Pulmonary artery endothelial cell (primary cell): ENCODE data around the gene LRRTM4. TPM values are rescaled to one million over a fixed set of nuclear protein-coding genes. Genes with fewer than 3 reads are reported as not detected.
A peak's percentile ranks its signal among the peaks of the same experiment; 100 is the strongest.
"Not testable (repeated sequence)": the region's sequence is repeated elsewhere in the genome, so short reads cannot be mapped to it uniquely, and the experiment has no call there.

Source experiments
- DNase-seq: peaks from one replicate; pipeline ENCODE4 v3.0.0-alpha.2; 2011; ENCODE audit warnings: low read depth, low spot score
- total RNA-seq: library from RNA; depleted of rRNA; stranded (reverse); fragments of >200 nt; gene quantifications from 2 replicates; pipeline ENCODE4 v1.2.3, GENCODE V29; 2014

Gene LRRTM4
- total RNA-seq, 1 donor from 2014 or later, result not detected

DNA sequence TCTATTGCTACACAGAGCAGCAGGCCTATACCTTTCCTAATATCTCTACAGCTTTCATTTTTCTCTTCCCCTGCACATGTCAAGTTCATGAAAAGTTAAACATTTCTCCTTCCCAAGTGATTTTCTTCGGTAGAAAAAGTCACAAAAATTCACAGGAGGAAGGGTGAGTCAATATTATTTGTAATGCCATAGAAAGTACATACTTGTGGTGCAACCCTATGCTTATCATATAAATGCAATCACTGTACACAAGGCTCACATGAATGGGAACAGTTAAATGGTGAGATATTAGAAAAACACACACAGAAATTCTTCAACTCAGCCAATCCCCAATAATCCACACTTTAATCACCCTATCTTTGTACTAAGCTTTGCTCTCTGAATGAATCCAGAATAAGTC is 651.6 kb downstream of the LRRTM4 start:
- DNase-seq, result no peak

DNA sequence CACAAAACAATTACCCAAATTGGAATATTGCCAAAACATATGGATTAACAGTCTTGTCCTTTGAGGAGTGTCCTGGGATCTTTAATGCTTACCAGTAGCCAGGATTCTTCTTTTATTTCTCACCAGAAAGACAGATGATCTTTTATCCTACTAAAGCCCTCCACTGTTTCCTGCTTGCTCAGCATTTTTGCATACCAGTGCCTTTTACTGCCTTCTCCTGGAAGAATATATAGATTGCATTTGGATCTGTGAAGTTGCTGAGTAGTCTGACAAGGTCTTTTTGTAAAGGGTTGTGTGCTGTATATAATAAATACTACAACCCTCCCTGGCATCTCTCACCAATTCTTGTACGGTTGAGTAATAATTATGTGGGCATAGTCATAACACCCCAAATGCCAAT is 652.2 kb downstream of the LRRTM4 start:
- no peak for DNase-seq

DNA sequence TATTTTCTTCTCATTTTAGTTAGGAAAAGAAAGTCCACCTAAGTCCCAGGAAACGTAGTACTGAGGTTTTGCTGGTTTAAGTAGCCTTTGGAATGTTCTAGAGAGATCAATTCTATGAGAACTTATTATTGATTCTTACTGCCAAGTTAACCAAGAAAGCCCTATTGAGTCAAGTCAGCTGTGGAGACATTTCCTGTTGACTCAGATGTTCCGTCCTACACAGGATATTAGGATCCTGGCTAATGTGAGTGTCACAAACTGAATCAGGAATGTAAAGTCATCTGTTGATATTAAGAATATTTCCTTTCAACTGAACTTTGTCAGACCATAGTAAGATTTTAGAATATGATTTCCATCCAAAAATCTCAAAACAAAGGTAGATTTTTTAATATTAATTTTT is 654.3 kb downstream of the LRRTM4 start:
- peak; percentile 24 for DNase-seq

DNA sequence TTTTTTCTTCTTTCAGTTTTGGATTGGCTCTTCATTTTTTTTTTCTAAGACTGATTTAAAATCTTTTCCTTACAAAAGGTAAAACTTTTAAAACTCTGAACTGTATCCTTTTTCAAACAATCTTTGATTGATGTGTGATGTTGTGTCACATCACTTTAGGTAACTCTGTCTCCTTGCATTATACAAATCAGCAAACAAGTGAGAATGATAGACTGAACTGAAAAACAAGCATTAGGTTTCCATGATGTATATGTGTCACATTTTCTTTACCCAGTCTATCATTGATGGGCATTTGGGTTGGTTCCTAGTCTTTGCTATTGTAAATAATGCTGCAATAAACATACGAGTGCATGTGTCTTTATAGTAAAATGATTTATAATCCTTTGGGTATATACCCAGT is 655.7 kb downstream of the LRRTM4 start:
- no peak for DNase-seq

DNA sequence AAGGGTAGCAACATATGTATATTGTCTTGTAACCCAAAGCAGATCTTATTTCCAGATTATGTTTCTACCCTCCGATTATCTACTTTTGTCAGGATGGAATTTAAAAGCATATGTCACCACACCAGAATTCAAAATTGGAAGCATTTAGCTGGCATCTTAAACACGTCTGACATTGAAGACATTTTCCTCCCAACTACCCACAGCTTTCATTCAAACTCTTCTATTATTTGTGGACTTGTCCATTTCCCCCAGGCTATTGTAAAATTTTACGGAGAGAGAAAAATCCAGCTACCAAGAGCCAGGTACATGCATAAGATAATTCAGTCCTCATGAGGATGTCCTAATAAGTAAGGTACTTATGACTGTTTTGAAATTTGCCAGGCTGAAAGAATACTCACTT is 659.3 kb downstream of the LRRTM4 start:
- DNase-seq, result no peak

DNA sequence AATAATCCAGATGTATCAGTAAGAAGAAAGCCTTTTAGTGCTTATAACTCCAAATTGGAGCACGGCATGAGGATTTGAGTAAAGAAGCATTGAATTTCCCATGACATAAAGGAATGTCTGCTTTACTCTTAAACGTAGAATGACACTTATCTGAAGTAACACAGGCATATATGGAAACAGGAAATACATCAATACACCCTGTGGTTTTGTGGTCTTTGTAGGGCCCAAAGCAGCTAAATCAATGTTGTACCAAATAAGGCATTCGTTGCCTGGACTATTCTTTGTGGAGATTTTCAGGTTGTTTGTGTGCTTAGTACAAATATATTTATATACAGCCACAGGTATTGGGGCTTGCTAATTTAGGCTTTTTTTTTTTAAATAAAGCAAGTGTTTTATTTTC is 660.5 kb downstream of the LRRTM4 start:
- no peak for DNase-seq

DNA sequence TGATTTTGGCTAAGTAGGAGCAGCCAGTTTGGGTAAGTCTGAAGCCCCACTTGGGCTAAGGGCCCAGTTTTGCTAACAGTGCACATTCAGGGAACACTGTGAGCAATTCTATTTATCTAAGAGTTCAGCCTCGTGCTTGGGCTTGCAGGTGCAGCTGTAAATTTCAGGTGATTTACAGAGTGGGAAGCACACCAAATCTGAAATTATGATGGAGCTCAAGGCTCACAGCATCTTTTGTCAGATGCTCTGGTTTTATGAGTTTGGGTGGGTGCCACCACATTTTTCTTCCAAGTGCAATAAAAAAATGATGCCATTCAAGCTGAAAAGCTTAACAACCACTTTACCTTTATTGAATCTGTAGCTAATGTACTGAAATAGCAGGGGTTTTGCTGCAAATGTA is 671.2 kb downstream of the LRRTM4 start:
- DNase-seq, result no peak

DNA sequence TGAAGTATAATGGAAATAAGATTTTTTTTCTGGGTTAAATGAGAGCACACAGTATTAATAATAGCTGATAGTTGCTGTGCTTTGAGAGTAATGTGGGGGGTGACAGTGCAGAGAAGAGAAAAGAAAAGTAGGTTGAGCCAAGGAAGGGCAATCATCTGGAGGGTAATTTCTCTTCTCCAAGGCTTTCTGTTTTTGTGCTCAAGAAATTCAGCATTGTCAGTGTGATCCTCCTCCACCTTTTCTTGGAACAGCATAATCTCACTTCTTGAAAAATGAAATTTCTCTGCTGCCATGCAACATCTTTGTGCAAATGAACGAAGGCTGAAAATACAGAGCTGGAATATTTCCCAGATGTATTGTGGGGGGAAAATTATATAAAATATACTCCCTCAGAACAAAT is 673.1 kb downstream of the LRRTM4 start:
- no peak for DNase-seq

DNA sequence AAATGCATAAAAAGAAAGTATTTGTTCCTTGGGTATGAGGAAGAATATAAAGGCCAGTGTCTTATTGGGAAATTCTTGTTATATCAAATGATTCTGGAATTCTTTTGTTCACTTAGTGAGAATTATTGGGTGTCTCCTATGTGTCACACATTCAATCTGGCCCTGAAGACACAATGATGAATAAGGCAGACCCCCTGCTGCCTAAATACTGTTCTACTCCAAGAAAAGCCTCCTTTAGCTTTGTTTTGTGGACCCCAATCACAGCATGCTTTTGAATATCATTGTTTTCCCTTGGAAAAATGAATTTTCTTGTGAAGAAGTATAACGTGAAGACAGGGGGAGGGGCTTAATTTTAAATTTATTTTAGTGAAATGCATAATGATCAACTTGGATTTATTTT is 682.4 kb downstream of the LRRTM4 start:
- no peak for DNase-seq

DNA sequence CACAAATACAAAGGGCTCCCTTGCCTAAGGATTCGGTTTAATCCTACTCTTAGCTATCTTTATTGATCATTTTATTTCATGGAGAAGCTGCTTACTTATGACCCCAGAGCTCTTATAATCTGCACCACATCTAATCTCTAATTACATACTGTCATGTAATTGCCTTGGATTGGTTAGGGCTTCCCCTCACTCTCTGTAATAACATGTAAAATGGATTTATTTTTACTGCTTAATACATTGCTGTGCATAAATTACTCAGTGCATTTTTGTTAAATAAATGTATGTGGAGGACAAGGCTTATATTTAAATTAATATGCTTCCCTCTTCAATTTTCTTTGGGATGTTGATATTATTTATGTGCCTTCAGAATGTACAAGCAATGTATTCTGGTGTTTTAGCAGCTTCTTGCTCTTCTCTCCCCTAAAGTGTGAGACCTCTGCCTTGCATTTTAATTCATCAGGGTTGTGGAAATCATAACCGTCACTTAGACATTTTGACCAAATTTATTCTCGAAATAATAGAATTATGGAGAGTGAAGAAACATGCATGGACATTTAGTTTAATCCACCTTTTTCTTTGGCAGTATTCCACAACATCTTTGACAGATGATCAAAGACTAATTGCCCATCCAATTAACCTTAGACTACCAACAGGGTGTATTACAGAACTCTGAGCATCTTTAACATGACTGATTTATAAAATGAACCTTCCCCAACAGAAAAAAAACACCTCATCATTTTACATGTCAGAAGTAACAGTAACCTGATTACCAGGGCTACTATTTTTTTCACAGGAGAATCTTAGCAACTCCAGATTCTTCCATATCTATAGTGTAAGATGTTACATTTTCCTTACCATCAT is 692.6 kb downstream of the LRRTM4 start:
- no peak for DNase-seq

DNA sequence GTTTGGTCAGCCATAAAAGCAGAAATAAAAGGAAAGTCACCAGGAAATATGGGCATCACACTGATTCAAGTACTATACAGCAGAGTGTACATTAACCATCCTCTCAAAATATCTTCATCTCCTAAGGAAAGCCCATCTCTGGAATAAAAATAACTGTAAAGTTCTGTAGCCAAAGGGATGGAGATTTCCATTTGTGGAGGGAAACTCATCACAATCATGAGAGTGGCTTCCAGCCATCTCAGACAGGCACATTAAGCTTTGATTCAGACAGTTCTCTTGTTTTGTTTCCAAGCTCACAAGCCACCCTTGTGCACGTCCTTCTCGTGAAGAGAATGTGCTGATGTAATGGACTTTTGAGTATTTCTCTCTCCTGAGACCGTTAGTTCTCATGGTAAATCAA is 695.5 kb downstream of the LRRTM4 start:
- no peak for DNase-seq

DNA sequence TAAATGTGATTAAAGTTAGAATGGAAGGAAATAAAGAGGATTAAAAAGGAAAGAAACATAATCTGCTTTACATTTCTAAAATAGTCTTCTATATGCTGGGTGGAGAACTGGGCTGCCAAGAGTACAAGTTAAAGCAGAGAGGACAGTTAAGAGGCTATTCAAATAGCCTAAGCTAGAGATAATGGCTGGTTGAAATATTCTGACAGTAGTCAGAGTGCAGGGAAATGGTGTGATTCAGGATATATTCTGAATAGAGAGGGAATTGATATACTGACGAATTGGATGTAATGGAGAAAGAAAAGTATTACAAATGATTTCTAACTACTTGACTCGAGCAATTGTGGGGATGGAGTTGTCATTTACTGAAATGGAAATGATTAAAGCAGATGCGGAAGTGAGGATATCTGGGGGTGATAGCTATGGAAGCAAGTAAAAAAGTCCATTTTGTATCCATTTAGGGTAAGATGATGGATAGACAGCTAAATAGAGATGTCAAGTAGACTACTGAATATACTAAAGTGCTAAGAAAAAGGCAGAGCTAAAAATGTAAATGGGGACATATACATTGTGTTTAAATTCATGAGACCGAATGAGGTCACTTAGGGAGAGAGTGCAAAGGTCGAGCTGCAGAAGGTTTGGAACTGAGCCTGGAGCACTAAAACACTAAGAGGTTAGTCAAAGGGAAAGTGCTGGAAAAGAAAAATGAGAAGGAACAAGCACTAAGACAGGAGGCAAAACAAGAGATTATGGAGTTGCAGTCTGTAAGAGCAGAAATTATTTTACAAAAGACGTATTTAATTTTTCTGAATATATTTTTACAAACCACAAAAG is 696.8 kb downstream of the LRRTM4 start:
- DNase-seq, result no peak

DNA sequence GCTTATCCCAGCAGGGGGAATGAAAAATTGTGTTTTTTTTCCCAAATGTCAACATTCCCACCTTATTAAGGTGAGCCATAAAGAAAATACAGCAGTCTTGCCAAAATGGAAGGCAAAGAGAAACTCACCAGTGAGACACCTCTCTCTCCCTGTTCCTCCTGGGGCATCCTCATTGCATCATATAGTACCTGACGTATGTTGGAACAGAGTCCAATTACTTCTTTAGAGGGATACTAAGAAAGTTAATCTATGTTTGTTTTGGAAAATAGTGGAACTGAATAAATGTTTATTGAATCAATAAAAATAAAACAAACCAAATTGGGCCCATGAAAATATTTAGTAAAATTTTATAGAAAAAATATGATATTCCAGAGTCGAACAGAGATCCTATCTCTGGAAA is 700.4 kb downstream of the LRRTM4 start:
- DNase-seq, result no peak

DNA sequence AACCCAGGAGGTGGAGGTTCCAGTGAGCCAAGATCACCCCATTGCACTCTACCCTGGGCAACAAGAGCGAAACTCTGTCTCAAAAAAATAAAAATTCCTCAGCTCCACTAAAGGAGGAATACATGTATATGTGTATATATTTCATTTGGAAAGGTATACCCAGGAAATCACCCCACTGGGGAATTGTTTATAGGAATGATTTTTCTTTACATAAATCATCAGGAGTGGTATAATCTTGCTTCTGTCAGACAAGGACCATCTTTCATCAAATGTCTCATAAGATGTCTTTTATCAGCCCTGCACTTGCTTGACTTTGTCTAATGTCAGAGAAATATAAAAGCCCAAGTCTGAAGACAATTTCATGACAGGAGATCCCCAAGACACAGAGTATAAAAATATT is 709.1 kb downstream of the LRRTM4 start:
- no peak for DNase-seq

DNA sequence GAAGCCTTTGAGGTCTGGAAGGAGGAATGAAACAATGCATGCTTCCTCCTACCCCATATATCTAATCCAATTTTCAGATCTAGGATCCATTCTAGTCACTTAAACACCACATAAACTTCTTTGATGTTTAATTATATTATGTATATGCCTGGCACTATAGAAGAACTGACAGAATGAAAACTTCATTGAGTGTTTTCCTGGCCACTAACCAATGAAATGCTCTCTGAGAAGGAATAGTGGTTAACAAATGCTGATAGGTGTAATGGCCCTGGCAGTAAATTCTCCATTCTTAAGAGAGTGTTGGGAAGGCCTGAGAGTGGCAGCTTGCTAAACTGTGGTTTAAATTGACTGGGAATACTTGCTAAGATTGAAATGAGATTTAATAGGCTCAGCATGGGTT is 710.0 kb downstream of the LRRTM4 start:
- no peak for DNase-seq

DNA sequence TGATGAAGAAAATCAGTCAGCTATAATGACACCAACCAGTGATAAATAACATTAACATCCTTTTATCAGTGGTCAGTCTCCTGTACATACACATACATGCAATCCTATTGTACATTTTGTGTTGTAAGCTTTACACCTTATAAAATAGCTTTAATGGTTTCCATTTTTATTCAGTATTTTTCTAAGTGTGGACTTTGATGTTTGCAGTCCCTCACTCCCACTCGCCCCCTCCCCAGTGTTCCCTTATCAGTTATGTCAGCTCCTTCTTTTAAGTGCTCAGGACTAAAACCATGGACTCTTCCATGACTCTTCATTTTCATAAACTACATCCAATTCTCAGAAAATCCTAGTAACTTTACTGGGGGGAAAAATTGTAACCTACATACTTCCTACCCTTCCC is 713.0 kb downstream of the LRRTM4 start:
- no peak for DNase-seq

DNA sequence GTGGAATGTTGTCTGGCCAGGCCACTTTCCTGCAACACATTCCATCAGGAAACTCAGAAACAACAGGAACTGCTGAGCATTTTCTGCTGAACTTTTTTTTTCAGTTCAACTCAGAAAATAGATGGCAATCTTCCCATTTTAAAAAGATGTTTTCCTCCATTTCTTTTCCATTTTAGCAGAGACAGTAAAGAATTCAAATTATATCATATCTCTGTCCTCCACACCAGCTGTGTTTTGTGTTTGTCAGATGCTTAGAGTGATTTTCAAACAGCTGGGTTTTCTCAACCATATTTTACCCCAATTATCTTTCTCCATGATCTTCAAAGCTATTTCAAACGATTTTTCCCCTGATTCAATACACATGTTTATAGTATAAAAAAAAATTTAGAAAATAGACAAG is 713.4 kb downstream of the LRRTM4 start:
- no peak for DNase-seq

DNA sequence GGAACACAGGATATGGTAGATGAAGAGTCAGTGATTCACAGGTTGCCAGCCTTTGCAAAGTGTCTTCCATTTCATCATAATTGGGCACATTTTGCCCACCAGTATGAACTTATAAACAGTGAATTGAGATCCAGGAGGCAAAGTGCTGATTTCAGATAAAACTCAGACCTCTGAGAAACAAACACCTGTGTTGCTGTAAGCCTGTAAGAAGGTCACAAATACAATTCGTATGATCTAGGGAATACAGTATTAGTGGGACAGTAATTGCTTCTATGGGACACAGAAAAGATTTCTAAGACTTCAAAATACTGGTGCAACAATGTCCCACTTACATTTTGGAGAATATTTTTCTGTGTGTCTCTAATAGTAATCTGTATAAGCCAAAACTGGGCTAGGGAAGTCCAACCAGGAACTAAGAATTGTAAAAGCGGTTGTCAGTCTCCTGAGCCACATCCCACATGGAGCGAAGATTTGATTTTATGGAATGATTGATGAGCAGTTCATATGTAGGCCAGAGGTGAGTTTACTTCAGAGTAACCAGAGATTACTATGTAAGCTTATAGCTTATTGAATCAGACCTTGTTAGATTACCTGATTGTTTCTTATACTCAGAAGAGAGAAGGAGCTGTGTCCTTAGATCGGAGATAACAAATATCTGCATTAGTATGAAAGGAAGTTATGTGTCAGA is 728.4 kb downstream of the LRRTM4 start:
- no peak for DNase-seq

DNA sequence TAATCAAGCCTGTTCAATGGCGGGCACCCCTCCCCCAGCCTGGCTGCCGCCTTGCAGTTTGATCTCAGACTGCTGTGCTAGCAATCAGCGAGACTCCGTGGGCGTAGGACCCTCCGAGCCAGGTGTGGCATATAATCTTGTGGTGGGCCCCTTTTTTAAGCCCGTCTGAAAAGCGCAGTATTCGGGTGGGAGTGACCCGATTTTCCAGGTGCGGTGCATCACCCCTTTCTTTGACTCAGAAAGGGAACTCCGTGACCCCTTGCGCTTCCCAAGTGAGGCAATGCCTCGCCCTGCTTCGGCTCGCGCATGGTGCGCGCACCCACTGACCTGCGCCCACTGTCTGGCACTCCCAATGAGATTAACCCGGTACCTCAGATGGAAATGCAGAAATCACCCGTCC is 740.9 kb downstream of the LRRTM4 start:
- DNase-seq, result not testable (repeated sequence)

DNA sequence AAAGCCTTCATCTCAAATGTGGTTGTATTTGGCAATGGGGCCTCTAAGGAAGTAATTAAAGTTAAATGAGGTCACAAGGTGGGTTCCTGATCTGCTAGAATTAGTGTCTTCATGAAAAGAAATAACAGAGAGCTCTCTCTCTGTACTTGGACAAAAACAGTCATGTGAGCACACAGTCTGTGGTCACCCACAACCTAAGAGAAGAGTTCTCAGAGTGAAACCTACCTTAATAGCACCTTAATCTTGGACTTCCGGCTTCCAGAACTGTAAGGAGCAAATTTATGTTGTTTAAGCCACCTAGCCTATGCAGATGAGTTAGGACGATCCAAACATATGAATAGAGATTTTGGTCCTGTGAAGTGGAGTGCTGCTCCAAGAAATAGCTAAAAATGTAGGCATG is 758.9 kb downstream of the LRRTM4 start:
- no peak for DNase-seq

DNA sequence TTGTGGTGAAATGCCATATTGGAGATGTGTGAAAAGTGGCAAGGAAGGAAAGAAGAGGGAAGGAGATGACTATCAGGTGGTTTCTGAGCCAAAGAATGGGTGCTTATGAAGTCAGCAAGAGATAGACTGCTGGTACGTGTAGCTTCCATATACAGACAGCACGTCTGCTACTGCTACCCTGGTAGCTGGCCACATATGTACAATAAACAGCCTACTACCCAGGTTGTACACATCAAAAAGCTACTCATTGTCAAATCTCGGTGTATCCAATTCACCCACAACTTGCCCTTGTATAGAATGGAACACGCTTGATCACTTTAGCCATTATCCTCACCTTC is 761.8 kb downstream of the LRRTM4 start:
- DNase-seq, result no peak

DNA sequence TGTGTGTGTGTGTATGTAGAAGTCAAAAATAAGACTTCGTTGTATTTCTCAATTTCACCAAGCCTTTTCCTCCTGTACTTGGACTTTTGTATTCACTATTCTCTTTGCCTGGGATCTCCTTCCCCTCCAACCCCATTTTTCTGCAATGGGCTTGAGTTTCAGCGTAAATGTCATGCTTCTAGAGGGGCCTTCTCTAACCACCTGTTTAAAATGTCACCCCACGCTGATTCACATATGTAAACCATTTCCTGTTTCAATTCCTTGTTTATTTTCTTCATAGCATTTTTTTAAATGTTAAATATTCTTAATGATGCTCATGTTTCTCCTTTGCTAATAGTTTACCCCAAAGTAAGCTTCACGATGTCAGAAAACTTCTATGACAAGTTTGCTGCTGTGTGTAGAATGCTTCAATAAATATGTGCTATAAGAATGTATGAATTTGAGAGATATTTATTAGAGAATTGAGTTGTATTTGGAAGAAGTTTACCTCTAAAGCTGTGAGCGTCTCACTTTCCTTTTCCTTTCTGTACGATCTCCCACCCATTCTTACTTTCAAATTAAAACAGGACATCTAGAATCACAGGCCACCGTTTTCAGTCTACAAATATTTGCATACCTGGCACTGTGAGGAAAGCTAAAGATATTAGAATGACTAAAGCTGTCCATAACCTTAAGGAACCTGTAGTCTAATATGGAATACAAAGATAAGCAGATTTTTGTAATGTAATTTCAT is 762.4 kb downstream of the LRRTM4 start:
- DNase-seq, result no peak
